ENCODE measurements around the gene SGK2.
A peak's percentile ranks its signal among the peaks of the same experiment; 100 is the strongest.

SGK2 gene

DNA sequence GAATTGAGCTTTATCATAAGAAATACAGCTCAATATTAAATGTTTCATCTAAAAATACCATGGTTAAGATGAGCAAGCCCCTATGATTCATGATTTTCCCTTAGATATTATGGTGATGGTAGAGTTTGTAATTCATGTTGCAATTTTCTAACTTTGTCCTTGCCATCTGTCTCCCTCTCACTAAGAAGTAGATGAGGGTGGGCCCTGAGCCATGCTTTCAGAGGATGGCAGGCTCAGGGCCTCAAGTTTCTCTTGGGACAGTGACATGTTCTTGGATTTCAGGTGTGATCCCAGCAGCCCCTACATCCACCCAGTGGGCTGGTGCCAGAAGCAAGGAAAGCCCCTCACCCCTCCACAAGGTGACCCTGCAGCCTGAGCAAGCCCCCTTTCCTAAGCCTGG lies 25.8 kb upstream of the SGK2 start:
- Histone ChIP-seq H3K27me3 (no peaks in the 10 kb centered on the region), H3K36me3 (peaks cover 0 to 25% (median 3%) of the 10 kb centered on the region in 11 experiments; a peak in 6 of 22 replicates), H3K4me3 (no peak overlapping the region), H4K20me1 (no peaks in the 10 kb centered on the region; a peak in 1 of 22 replicates), H3K9me3 (replicated peaks in 1 of 11) (no peaks in the 10 kb centered on the region), H3K27ac (no peak overlapping the region), H3K9ac (no peak overlapping the region), H3K4me2 (no peak overlapping the region), H3K4me1 (peaks cover 0 to 8% (median 3%) of the 10 kb centered on the region in 10 experiments; a peak in 6 of 20 replicates)
- no peak for TF ChIP-seq Cebpa-rat (IDR thresholded peaks at IDR 0.05)

DNA sequence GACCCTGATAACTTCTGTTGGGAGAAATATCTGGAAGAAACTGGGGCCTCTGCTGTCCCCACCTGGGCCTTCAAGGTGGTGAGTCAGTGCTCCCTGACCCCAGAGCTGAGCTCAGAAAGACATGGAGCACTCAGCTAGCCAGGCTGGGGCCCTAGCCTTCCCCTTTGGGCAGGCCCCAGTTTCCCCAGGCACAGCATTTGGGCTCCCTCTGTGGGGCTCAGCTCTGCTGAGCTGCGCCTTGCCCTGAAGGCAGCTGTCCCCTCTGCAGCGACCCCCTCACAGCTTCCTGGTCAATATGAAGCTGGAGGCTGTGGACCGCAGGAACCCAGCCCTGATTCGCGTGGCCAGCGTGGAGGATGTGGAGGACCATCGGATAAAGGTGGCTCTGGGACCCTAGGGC lies 24.8 kb upstream of the SGK2 start:
- H3K36me3 ChIP-seq = peaks cover 0 to 21% (median 3%) of the 10 kb centered on the region in 11 experiments; a peak in 6 of 22 replicates
- H3K27ac ChIP-seq = no peak overlapping the region
- no peak overlapping the region for H3K4me2 ChIP-seq
- TF ChIP-seq Cebpa-rat (IDR thresholded peaks at IDR 0.05) = no peak
- H3K4me3 ChIP-seq = no peak overlapping the region
- H3K4me1 ChIP-seq = peaks cover 0 to 9% (median 3%) of the 10 kb centered on the region in 10 experiments; a peak in 6 of 20 replicates
- no peaks in the 10 kb centered on the region; a peak in 1 of 22 replicates for H4K20me1 ChIP-seq
- no peaks in the 10 kb centered on the region for H3K9me3 ChIP-seq (replicated peaks in 1 of 11)
- H3K27me3 ChIP-seq = no peaks in the 10 kb centered on the region
- no peak overlapping the region for H3K9ac ChIP-seq

DNA sequence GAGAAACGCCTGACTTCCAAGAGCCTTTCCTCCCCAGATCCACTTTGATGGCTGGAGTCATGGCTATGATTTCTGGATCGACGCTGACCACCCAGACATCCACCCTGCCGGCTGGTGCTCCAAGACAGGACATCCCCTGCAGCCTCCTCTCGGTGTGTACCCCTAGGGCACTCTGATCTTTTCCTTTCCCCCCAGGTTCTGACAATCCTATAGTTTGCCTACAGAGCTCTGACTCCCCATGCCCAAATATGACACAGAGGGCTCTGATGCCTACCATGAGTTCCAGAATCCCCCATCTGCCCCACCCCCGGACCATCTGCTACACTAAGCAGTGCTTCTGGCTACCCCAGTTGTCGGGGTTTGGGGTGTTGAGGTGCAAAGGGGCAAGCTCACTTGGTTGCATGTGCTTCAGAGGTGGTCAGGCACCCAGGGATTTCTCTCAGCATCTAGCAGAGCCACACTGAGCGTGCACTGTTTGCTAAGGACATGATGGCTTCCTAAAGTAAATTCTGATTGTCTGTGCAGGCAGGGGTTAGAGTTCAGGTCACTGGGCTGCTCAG lies 24.0 kb upstream of the SGK2 start:
- H4K20me1 ChIP-seq = no peaks in the 10 kb centered on the region; a peak in 1 of 22 replicates
- no peaks in the 10 kb centered on the region for H3K9me3 ChIP-seq (replicated peaks in 1 of 11)
- H3K27me3 ChIP-seq = no peaks in the 10 kb centered on the region
- H3K4me3 ChIP-seq = no peak overlapping the region
- H3K9ac ChIP-seq = no peak overlapping the region; a peak in 1 of 22 replicates
- H3K4me2 ChIP-seq = no peak overlapping the region
- H3K27ac ChIP-seq = no peak overlapping the region
- peaks cover 0 to 9% (median 3%) of the 10 kb centered on the region in 10 experiments; a peak in 6 of 20 replicates for H3K4me1 ChIP-seq
- peaks cover 0 to 27% (median 4%) of the 10 kb centered on the region in 11 experiments; a peak in 6 of 22 replicates for H3K36me3 ChIP-seq
- TF ChIP-seq Cebpa-rat (IDR thresholded peaks at IDR 0.05) = no peak

DNA sequence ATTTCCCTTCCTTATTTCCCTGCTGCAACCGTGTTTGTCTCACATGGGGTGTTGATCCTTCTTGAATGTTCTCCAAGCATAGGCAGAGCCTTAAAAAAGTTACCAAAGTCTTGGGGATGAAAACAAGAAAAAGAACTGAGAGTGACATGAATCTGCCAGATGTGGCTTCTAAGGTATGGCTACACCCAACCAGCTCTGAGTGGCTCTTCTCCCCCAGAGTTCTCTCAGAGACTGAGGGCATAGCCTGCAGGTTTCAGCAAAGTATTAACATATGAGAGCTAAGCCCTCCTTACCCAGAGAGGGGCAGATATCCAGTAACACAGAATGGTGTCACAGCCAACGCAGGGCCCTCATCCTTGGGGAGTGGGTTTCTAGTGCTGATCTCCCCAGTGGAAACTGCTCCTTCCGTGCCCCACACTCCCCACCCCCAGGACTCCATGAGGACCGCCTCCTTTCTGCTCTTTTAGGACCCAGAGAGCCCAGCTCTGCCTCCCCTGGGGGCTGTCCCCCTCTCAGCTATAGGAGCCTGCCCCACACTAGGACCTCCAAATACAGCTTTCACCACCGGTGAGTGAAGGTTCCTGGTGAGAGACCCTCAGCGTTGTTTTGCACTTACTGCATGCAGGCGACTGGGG lies 23.3 kb upstream of the SGK2 start:
- Histone ChIP-seq H4K20me1 (no peaks in the 10 kb centered on the region; a peak in 1 of 22 replicates), H3K9ac (no peak overlapping the region; a peak in 1 of 22 replicates), H3K4me2 (no peak overlapping the region), H3K36me3 (peaks cover 0 to 25% (median 9%) of the 10 kb centered on the region in 11 experiments; a peak in 6 of 22 replicates), H3K27ac (no peak overlapping the region), H3K9me3 (replicated peaks in 1 of 11) (no peaks in the 10 kb centered on the region), H3K4me3 (no peak overlapping the region), H3K27me3 (no peaks in the 10 kb centered on the region), H3K4me1 (peaks cover 0 to 9% (median 3%) of the 10 kb centered on the region in 10 experiments; a peak in 6 of 20 replicates)
- no peak for TF ChIP-seq Cebpa-rat (IDR thresholded peaks at IDR 0.05)

DNA sequence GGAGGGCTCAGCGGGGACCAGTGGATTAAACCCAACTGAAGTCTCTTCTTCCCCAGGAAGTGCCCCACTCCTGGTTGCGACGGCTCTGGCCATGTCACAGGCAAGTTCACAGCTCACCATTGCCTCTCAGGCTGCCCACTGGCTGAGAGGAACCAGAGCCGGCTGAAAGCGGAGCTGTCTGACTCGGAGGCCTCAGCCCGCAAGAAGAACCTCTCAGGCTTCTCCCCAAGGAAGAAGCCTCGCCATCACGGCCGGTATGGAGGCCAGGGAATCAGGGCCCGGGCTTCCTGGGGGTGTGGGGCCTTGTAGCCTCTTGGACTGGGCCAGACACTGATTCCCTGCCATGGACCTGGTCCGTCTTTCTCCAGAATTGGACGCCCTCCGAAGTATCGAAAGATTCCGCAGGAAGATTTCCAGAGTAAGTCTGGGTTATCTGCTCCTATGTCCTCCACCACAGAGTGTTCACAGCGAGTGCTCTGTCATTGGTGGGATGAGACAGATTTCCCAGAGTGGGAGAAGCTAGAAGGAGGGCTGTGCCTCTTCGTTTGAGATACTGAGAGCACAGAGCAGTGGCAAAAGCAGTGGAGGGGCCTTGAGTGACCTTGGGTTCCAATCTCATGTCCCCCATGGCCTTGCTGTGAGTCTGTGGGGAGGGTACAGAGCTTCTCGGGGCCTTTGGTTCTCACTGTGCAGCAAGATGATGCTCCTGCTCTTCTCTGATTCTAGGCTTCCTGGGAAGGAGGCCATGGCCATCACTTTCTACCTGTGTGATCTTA lies 22.6 kb upstream of the SGK2 start:
- no peak for TF ChIP-seq Cebpa-rat (IDR thresholded peaks at IDR 0.05)
- H3K27ac ChIP-seq = no peak overlapping the region
- peaks cover 0 to 9% (median 3%) of the 10 kb centered on the region in 10 experiments; a peak in 6 of 20 replicates for H3K4me1 ChIP-seq
- peaks cover 0 to 25% (median 9%) of the 10 kb centered on the region in 11 experiments; a peak in 7 of 22 replicates for H3K36me3 ChIP-seq
- H3K27me3 ChIP-seq = no peaks in the 10 kb centered on the region
- H3K4me3 ChIP-seq = no peak overlapping the region
- no peaks in the 10 kb centered on the region for H3K9me3 ChIP-seq (replicated peaks in 1 of 11)
- H4K20me1 ChIP-seq = no peaks in the 10 kb centered on the region
- no peak overlapping the region for H3K9ac ChIP-seq
- no peak overlapping the region for H3K4me2 ChIP-seq

DNA sequence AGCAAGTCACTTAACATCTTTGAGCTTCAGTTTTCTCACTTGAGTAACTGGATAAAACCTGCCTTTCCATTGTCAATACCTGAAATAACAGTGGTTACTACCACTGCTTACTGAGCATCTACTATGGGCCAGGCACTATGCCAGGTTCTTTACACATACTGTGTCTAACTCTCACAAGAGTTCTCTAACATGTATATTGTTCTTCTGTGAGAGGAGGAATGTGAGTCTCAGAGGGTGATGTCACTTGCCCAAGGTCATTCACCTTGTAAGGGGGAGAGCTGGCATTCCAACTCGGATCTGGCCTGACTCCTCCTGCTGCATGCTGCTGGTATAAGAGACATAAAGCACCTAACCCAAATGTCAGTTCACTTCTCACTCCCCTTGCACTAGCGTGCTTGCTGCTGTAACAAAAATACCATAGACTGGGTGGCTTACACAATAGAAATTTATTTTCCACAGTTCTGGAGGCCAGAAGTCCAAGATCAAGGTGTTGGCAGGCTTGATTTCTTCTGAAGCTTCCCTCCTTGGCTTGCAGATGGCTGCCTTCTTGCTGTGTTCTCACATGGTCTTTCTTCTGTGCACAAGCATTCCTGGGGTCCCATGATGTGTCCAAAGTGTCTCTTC lies 21.9 kb upstream of the SGK2 start:
- Histone ChIP-seq H4K20me1 (no peaks in the 10 kb centered on the region), H3K36me3 (peaks cover 0 to 25% (median 9%) of the 10 kb centered on the region in 11 experiments; a peak in 7 of 22 replicates), H3K4me2 (no peak overlapping the region), H3K4me1 (peaks cover 0 to 9% (median 3%) of the 10 kb centered on the region in 10 experiments; a peak in 6 of 20 replicates), H3K27ac (no peak overlapping the region), H3K27me3 (no peaks in the 10 kb centered on the region), H3K9me3 (replicated peaks in 1 of 11) (no peaks in the 10 kb centered on the region), H3K9ac (no peak overlapping the region), H3K4me3 (no peak overlapping the region)
- TF ChIP-seq Cebpa-rat (IDR thresholded peaks at IDR 0.05) = no peak

DNA sequence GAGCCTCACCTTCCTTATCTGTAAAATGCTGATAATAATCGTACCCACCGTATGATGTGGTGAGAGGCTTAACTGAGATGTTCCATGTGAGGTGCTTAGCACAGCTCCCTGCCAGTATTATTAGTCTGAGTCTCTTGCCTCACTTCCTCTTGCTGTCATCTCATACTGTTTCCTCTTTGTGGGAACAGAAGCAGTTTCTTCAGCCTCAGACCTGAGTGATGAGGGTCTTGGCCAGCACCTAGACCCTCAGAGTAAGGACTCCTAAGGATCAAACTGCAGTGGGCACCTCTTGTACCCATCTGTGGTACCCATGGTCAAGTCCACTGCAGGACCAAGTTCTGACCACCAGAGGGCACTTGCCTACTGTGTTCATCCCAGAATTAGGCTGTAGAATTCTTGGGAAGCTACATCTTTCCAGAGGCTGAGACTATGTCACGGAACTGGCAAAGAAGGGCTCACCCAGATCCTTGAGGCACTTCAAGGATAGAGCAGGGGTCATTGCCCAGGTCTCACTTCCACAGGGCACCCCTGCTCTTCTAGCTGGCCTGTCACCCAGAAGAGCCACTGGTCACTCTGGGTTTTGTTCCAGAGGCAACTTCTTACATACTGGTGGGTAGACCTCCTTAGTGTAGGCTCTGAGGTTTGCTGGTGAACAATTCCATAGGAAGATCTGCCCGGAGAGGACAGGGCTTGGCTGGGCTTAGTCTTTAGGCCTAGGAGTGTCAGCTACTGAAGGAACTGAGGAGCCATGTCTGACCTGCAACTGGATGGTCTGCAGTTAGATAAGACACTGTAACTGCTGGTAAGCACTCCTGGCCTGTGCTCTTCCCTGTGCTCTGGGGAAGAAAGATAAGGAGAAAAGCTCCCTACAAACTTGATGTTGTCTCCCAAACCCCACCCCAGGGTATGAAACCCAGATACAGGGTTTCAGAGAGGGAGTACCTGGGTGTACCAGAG lies 20.6 kb upstream of the SGK2 start:
- Histone ChIP-seq H3K9ac (no peak overlapping the region), H3K4me1 (peaks cover 0 to 9% (median 3%) of the 10 kb centered on the region in 10 experiments; a peak in 6 of 20 replicates), H3K27me3 (no peaks in the 10 kb centered on the region), H4K20me1 (no peaks in the 10 kb centered on the region), H3K9me3 (replicated peaks in 1 of 11) (no peaks in the 10 kb centered on the region), H3K4me2 (peak overlapping the region in 5 of 11 experiments; percentile 1 to 24 (median 9); a peak in 2 of 22 replicates), H3K4me3 (no peak overlapping the region), H3K27ac (no peak overlapping the region), H3K36me3 (peaks cover 0 to 25% (median 9%) of the 10 kb centered on the region in 11 experiments; a peak in 7 of 22 replicates)
- TF ChIP-seq Cebpa-rat (IDR thresholded peaks at IDR 0.05) = no peak

Data from BLaER1 treated with 17β-estradiol and CSF1 and Interleukin-3, amounts not matched to agents 10 nM and 100 nM (cell line).